Panc1 (cell line): ENCODE measurements around the gene RAC3. TPM values are rescaled to one million over a fixed set of nuclear protein-coding genes. Genes with fewer than 3 reads are reported as not detected.

Experiments
- ATAC-seq: fragments of 200-7000 bp; cut with Tn5 transposase; 2 replicates; pipeline ENCODE4 v1.9.1; 2020; ENCODE audit warnings: mild to moderate bottlenecking, moderate library complexity
- BruUV-seq: library from RNA; stranded (reverse); fragments of 400-500 nt; replicated peaks from 2 replicates; lab custom pipeline; 2021; lab: Mats Ljungman, UMichigan
- CTCF ChIA-PET: fragments of 300-600 bp; sonication (Branson Sonifier 250); formaldehyde crosslinking; loops from one replicate; lab custom pipeline; 2022; ENCODE audit warnings: antibody characterized with exemption; lab: Charles Lee
- POLR2A ChIA-PET: fragments of 300-600 bp; sonication (Branson Sonifier 250); formaldehyde crosslinking; loops from one replicate; lab custom pipeline; 2022; ENCODE audit warnings: antibody characterized with exemption; lab: Charles Lee
- DNase-seq: peaks from one replicate; pipeline ENCODE4 v3.0.0-alpha.2; 2010; ENCODE audit warnings: low read depth, low spot score
- H3K27ac ChIP-seq: 2 replicates; pipeline ENCODE4 v1.5.1; 2011; ENCODE audit warnings: mild to moderate bottlenecking, low read length, inconsistent platforms
- H3K27me3 ChIP-seq: fragments of 200-500 bp; sonication (Bioruptor generic); 2 replicates; pipeline ENCODE4 v1.6.0; 2014; ENCODE audit warnings: low read length, inconsistent platforms; ENCODE audit not compliant: control insufficient read depth, insufficient read depth
- H3K36me3 ChIP-seq: fragments of 200-500 bp; sonication (Bioruptor generic); 2 replicates; pipeline ENCODE4 v1.5.1; 2014; ENCODE audit warnings: inconsistent platforms, mild to moderate bottlenecking, low read length, moderate library complexity; ENCODE audit not compliant: control insufficient read depth, insufficient read depth
- H3K4me1 ChIP-seq: 2 replicates; pipeline ENCODE4 v1.5.1; 2011; ENCODE audit warnings: inconsistent platforms, mild to moderate bottlenecking, low read length, moderate library complexity; ENCODE audit not compliant: control insufficient read depth, insufficient read depth
- H3K4me3 ChIP-seq, 2 experiments: 2 replicates each; pipeline ENCODE4 v1.5.1; 2011 to 2012; ENCODE audit warnings: low read depth in 2 of 2, low read length in 2 of 2, mild to moderate bottlenecking in 2 of 2, inconsistent platforms in 1 of 2, moderate library complexity in 1 of 2
- H3K9me3 ChIP-seq: fragments of 200-500 bp; sonication (Bioruptor generic); 2 replicates; pipeline ENCODE4 v1.5.1; 2014; ENCODE audit warnings: low read depth, mild to moderate bottlenecking, inconsistent platforms, low read length, moderate library complexity; ENCODE audit not compliant: control insufficient read depth, insufficient read depth
- POLR2AphosphoS5 ChIP-seq: IDR thresholded peaks from 2 replicates; pipeline ENCODE4 v1.6.1; 2012; ENCODE audit warnings: mild to moderate bottlenecking, low read depth, low read length, moderate library complexity
- SIN3A ChIP-seq: IDR thresholded peaks from 2 replicates; pipeline ENCODE4 v1.6.1; 2012; ENCODE audit warnings: low read depth, mild to moderate bottlenecking, low read length, moderate library complexity, borderline replicate concordance; ENCODE audit not compliant: insufficient read depth
- TCF7L2 ChIP-seq: IDR thresholded peaks from 2 replicates; pipeline ENCODE4 v1.6.1; 2011; ENCODE audit warnings: mild to moderate bottlenecking, low read depth, low read length, inconsistent platforms
- in situ Hi-C: cut with HindIII; loops from 2 replicates; pipeline ENCODE4 v1.10.0; 2016; ENCODE audit warnings: low sequenced_read_pairs, low pct_unique_long_range_greater_than_20kb
- intact Hi-C: fragments of 100-400 bp; cut with micrococcal nuclease; formaldehyde crosslinking; loops from one replicate; pipeline ENCODE4 v1.10.0; 2022; ENCODE audit not compliant: unreplicated experiment
- total RNA-seq: library from RNA; stranded (reverse); gene quantifications from one replicate; pipeline ENCODE4 v1.2.1, GENCODE V29; 2021; ENCODE audit not compliant: unreplicated experiment
- TF ChIP-seq, protein P1 (sequence below): fragments of 450-650 bp; IDR thresholded peaks from 2 replicates; pipeline ENCODE4 v1.5.1; 2017; ENCODE audit warnings: mild to moderate bottlenecking
- TF ChIP-seq, protein P2 (sequence below), 2 experiments: IDR thresholded peaks; 2 replicates each; pipeline ENCODE4 v1.6.1; 2011 to 2012; ENCODE audit warnings: low read depth in 2 of 2, control low read depth in 1 of 2, low read length in 1 of 2, mild to moderate bottlenecking in 1 of 2, moderate library complexity in 1 of 2; ENCODE audit not compliant: insufficient read depth in 1 of 2

RAC3 gene
- total RNA-seq, 1 experiment from 2014 or later, result 39.4 TPM

DNA sequence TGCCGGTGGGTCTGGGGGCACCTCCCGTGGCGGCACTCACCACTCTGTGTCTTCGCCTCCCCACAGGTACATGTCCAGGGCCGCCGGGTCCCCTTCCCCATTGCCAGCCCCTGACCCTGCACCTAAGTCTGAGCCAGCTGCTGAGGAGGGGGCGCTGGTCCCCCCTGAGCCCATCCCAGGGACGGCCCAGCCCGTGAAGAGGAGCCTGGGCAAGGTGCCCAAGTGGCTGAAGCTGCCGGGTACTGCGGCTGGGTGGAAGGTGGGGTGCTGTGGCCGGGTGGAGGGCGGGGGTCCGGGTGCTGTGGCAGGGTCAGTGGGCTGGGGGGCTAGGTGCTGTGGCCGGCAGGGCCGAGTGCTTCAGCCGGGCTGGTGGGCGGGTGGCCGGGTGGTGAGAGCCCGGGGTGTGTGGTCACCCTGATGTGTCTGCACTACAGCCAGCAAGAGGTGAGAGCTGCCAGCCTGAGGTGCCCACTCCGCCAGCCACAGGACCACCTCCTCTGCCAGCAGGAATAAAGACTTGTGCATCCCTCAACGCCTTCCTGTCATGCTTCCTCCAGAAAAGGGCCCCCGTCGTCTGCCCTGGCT, 14.5 kb upstream of the RAC3 start:
- TF ChIP-seq TCF7L2, result no peak
- TF ChIP-seq, protein P1, sequence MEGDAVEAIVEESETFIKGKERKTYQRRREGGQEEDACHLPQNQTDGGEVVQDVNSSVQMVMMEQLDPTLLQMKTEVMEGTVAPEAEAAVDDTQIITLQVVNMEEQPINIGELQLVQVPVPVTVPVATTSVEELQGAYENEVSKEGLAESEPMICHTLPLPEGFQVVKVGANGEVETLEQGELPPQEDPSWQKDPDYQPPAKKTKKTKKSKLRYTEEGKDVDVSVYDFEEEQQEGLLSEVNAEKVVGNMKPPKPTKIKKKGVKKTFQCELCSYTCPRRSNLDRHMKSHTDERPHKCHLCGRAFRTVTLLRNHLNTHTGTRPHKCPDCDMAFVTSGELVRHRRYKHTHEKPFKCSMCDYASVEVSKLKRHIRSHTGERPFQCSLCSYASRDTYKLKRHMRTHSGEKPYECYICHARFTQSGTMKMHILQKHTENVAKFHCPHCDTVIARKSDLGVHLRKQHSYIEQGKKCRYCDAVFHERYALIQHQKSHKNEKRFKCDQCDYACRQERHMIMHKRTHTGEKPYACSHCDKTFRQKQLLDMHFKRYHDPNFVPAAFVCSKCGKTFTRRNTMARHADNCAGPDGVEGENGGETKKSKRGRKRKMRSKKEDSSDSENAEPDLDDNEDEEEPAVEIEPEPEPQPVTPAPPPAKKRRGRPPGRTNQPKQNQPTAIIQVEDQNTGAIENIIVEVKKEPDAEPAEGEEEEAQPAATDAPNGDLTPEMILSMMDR, result no peak
- TF ChIP-seq, protein P2, sequence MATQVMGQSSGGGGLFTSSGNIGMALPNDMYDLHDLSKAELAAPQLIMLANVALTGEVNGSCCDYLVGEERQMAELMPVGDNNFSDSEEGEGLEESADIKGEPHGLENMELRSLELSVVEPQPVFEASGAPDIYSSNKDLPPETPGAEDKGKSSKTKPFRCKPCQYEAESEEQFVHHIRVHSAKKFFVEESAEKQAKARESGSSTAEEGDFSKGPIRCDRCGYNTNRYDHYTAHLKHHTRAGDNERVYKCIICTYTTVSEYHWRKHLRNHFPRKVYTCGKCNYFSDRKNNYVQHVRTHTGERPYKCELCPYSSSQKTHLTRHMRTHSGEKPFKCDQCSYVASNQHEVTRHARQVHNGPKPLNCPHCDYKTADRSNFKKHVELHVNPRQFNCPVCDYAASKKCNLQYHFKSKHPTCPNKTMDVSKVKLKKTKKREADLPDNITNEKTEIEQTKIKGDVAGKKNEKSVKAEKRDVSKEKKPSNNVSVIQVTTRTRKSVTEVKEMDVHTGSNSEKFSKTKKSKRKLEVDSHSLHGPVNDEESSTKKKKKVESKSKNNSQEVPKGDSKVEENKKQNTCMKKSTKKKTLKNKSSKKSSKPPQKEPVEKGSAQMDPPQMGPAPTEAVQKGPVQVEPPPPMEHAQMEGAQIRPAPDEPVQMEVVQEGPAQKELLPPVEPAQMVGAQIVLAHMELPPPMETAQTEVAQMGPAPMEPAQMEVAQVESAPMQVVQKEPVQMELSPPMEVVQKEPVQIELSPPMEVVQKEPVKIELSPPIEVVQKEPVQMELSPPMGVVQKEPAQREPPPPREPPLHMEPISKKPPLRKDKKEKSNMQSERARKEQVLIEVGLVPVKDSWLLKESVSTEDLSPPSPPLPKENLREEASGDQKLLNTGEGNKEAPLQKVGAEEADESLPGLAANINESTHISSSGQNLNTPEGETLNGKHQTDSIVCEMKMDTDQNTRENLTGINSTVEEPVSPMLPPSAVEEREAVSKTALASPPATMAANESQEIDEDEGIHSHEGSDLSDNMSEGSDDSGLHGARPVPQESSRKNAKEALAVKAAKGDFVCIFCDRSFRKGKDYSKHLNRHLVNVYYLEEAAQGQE (IDR thresholded peaks at IDR 0.05; ENCODE audit: insufficient read depth in 1 of 2, low read depth in 2 of 2, low read length in 1 of 2), result no peak
- no peak for TF ChIP-seq SIN3A
- no peak for TF ChIP-seq POLR2AphosphoS5

DNA sequence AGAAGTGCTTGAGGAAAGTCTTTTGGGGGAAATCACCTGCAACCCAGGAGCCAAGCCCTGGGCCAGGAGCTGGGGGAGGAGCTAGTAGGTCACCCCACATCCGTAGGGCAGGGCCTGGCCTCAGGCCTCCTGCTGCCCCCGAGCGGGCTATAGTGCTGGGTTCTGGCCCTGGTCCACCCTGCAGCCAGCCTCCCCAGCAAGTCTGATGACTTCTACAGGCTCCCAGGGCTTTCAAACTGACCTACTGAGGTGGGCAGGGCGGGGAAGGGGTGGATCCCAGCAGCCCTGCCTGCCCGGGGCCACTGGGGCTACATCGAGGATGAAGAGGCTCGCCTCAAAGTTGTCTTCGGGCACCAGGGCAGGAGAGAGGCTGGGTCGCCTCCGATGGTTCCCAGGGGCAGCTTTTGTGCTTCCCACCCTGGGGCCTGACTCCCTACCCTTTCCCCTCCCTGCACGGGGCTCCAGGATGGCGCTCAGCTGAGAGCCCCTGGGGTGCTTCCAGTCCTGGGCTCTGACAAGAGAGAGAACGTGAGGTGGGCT, 13.8 kb upstream of the RAC3 start:
- in situ Hi-C loops, result no loop called here
- ChIA-PET POLR2A (no interaction called here), CTCF (no interaction called here)
- TF ChIP-seq POLR2AphosphoS5 (no peak), SIN3A (no peak), TCF7L2 (no peak)
- TF ChIP-seq, protein P2 (IDR thresholded peaks at IDR 0.05; ENCODE audit: insufficient read depth in 1 of 2, low read depth in 2 of 2, low read length in 1 of 2), result no peak
- TF ChIP-seq, protein P1, result no peak
- Histone ChIP-seq H3K27me3 (no peaks in the 10 kb centered on the region), H3K27ac (no peak overlapping the region), H3K4me1 (peaks cover 34% of the 10 kb centered on the region), H3K4me3 (no peak overlapping the region), H3K9me3 (no peaks in the 10 kb centered on the region), H3K36me3 (no peaks in the 10 kb centered on the region; the same call in 1 of the 2 replicates)
- ATAC-seq (no peak), DNase-seq (no peak)
- no TSS peak for BruUV-seq
- intact Hi-C loops, result no loop called here

More for the DNA sequence above, 14.5 kb upstream of the RAC3 start:
- in situ Hi-C loops, result no loop called here
- H3K27ac ChIP-seq, result no peak overlapping the region
- no peak for ATAC-seq
- peaks cover 36% of the 10 kb centered on the region for H3K4me1 ChIP-seq
- intact Hi-C loops, result no loop called here
- H3K36me3 ChIP-seq, result no peaks in the 10 kb centered on the region; the same call in 1 of the 2 replicates
- no peaks in the 10 kb centered on the region for H3K9me3 ChIP-seq
- POLR2A ChIA-PET, result no interaction called here
- H3K27me3 ChIP-seq, result no peaks in the 10 kb centered on the region
- CTCF ChIA-PET, result no interaction called here
- BruUV-seq, result no TSS peak
- H3K4me3 ChIP-seq, result no peak overlapping the region
- no peak for DNase-seq
